Measurements from ENCODE around the gene STAG1.
"Not testable (repeated sequence)": the region's sequence is repeated elsewhere in the genome, so short reads cannot be mapped to it uniquely, and the experiment has no call there.

Gene STAG1

GRCh38 chr3:136505676-136506075 is 246.5 kb downstream of the STAG1 start:
- no peak overlapping the region for H3K4me3 ChIP-seq
- no peaks in the 10 kb centered on the region for H3K4me1 ChIP-seq
- no peaks in the 10 kb centered on the region for H3K9me3 ChIP-seq (replicated peaks in 1 of 11)
- no peak overlapping the region for H3K27ac ChIP-seq
- no peak overlapping the region for H3K4me2 ChIP-seq
- no peak for TF ChIP-seq Cebpa-rat (IDR thresholded peaks at IDR 0.05)
- H3K9ac ChIP-seq, result no peak overlapping the region
- H3K27me3 ChIP-seq, result no peaks in the 10 kb centered on the region
- H3K36me3 ChIP-seq, result peaks cover 20 to 85% (median 36%) of the 10 kb centered on the region in 11 experiments; a peak in 21 of 22 replicates
- no peaks in the 10 kb centered on the region; a peak in 2 of 22 replicates for H4K20me1 ChIP-seq

- Histone ChIP-seq H3K27ac (no peak overlapping the region), H3K9me3 (replicated peaks in 1 of 11) (no peaks in the 10 kb centered on the region), H3K9ac (no peak overlapping the region), H3K36me3 (peaks cover 21 to 85% (median 36%) of the 10 kb centered on the region in 11 experiments; a peak in 21 of 22 replicates), H3K27me3 (no peaks in the 10 kb centered on the region), H4K20me1 (no peaks in the 10 kb centered on the region), H3K4me3 (no peak overlapping the region), H3K4me1 (no peaks in the 10 kb centered on the region), H3K4me2 (no peak overlapping the region)
- TF ChIP-seq Cebpa-rat (IDR thresholded peaks at IDR 0.05), result no peak
Measured at GRCh38 chr3:136503056-136503455, 249.1 kb downstream of the STAG1 start.

GRCh38 chr3:136498919-136499447 is 253.2 kb downstream of the STAG1 start:
- peak in 1 of 11 experiments; percentile 41; a peak in 1 of 22 replicates for TF ChIP-seq Cebpa-rat (IDR thresholded peaks at IDR 0.05)
- H3K4me2 ChIP-seq, result no peak overlapping the region
- no peaks in the 10 kb centered on the region for H3K4me1 ChIP-seq
- H3K9ac ChIP-seq, result no peak overlapping the region
- no peaks in the 10 kb centered on the region for H3K27me3 ChIP-seq
- H4K20me1 ChIP-seq, result no peaks in the 10 kb centered on the region
- peaks cover 35 to 95% (median 59%) of the 10 kb centered on the region in 11 experiments for H3K36me3 ChIP-seq
- no peak overlapping the region for H3K27ac ChIP-seq
- peaks cover 0 to 22% (median 12%) of the 10 kb centered on the region in 11 experiments; a peak in 17 of 22 replicates for H3K9me3 ChIP-seq (replicated peaks in 1 of 11)
- no peak overlapping the region for H3K4me3 ChIP-seq

GRCh38 chr3:136495213-136495612 is 257.0 kb downstream of the STAG1 start:
- no peak overlapping the region for H3K9ac ChIP-seq
- no peaks in the 10 kb centered on the region for H4K20me1 ChIP-seq
- peaks cover 0 to 29% (median 21%) of the 10 kb centered on the region in 11 experiments; a peak in 17 of 22 replicates for H3K9me3 ChIP-seq (replicated peaks in 1 of 11)
- H3K36me3 ChIP-seq, result peaks cover 55 to 94% (median 72%) of the 10 kb centered on the region in 11 experiments
- H3K27me3 ChIP-seq, result no peaks in the 10 kb centered on the region
- H3K27ac ChIP-seq, result no peak overlapping the region
- no peak overlapping the region for H3K4me3 ChIP-seq
- TF ChIP-seq Cebpa-rat (IDR thresholded peaks at IDR 0.05), result no peak
- H3K4me2 ChIP-seq, result no peak overlapping the region
- H3K4me1 ChIP-seq, result no peaks in the 10 kb centered on the region

- Histone ChIP-seq H3K4me1 (no peaks in the 10 kb centered on the region), H3K27ac (no peak overlapping the region), H3K9me3 (replicated peaks in 1 of 11) (peaks cover 14 to 46% (median 38%) of the 10 kb centered on the region in 11 experiments; a peak in 21 of 22 replicates), H4K20me1 (no peaks in the 10 kb centered on the region), H3K4me2 (no peak overlapping the region), H3K9ac (no peak overlapping the region), H3K27me3 (no peaks in the 10 kb centered on the region), H3K4me3 (no peak overlapping the region), H3K36me3 (peaks cover 77 to 98% (median 88%) of the 10 kb centered on the region in 11 experiments)
- TF ChIP-seq Cebpa-rat (IDR thresholded peaks at IDR 0.05), result no peak
Measured at GRCh38 chr3:136490646-136491405, 261.4 kb downstream of the STAG1 start.

GRCh38 chr3:136485777-136486176 is 266.4 kb downstream of the STAG1 start:
- no peaks in the 10 kb centered on the region for H3K27me3 ChIP-seq
- TF ChIP-seq Cebpa-rat (IDR thresholded peaks at IDR 0.05), result no peak
- H3K4me2 ChIP-seq, result no peak overlapping the region
- no peaks in the 10 kb centered on the region for H3K4me1 ChIP-seq
- no peak overlapping the region for H3K27ac ChIP-seq
- H3K9ac ChIP-seq, result no peak overlapping the region
- H3K4me3 ChIP-seq, result no peak overlapping the region
- H3K9me3 ChIP-seq (replicated peaks in 1 of 11), result peaks cover 22 to 36% (median 28%) of the 10 kb centered on the region in 11 experiments
- H4K20me1 ChIP-seq, result no peaks in the 10 kb centered on the region
- peaks cover 39 to 59% (median 49%) of the 10 kb centered on the region in 11 experiments for H3K36me3 ChIP-seq

GRCh38 chr3:136476280-136476679 is 275.9 kb downstream of the STAG1 start:
- H4K20me1 ChIP-seq, result no peaks in the 10 kb centered on the region
- TF ChIP-seq Cebpa-rat (IDR thresholded peaks at IDR 0.05), result peak in 4 of 11 experiments; percentile 49 to 64 (median 62); a peak in 6 of 22 replicates

GRCh38 chr3:136474876-136475275 is 277.3 kb downstream of the STAG1 start:
- H3K4me3 ChIP-seq, H4K20me1 ChIP-seq, H3K4me1 ChIP-seq, H3K27ac ChIP-seq, H3K4me2 ChIP-seq, H3K9ac ChIP-seq, H3K27me3 ChIP-seq: not testable (repeated sequence)
- Histone ChIP-seq H3K36me3 (peaks cover 52 to 75% (median 63%) of the 10 kb centered on the region in 11 experiments), H3K9me3 (replicated peaks in 1 of 11) (peaks cover 12 to 22% (median 18%) of the 10 kb centered on the region in 11 experiments; a peak in 18 of 22 replicates)

More at GRCh38 chr3:136476280-136476679, 275.9 kb downstream of the STAG1 start:
- Histone ChIP-seq H3K36me3 (peaks cover 47 to 67% (median 57%) of the 10 kb centered on the region in 11 experiments), H3K27me3 (no peaks in the 10 kb centered on the region), H3K27ac (no peak overlapping the region), H3K4me3 (no peak overlapping the region), H3K4me1 (peaks cover 0 to 8% (median 0%) of the 10 kb centered on the region in 10 experiments; a peak in 2 of 20 replicates), H3K9me3 (replicated peaks in 1 of 11) (peaks cover 0 to 7% (median 5%) of the 10 kb centered on the region in 11 experiments; a peak in 12 of 22 replicates), H3K4me2 (no peak overlapping the region), H3K9ac (no peak overlapping the region)

- no peaks in the 10 kb centered on the region for H3K27me3 ChIP-seq
- no peak overlapping the region for H3K9ac ChIP-seq
- H3K36me3 ChIP-seq, result peaks cover 52 to 77% (median 63%) of the 10 kb centered on the region in 11 experiments
- TF ChIP-seq Cebpa-rat (IDR thresholded peaks at IDR 0.05), result no peak
- H3K27ac ChIP-seq, result no peak overlapping the region
- H3K4me2 ChIP-seq, result no peak overlapping the region
- H3K9me3 ChIP-seq (replicated peaks in 1 of 11), result peaks cover 14 to 24% (median 21%) of the 10 kb centered on the region in 11 experiments; a peak in 18 of 22 replicates
- no peak overlapping the region for H3K4me3 ChIP-seq
- H4K20me1 ChIP-seq, result no peaks in the 10 kb centered on the region
- peaks cover 0 to 8% (median 0%) of the 10 kb centered on the region in 10 experiments; a peak in 2 of 20 replicates for H3K4me1 ChIP-seq
Measured at GRCh38 chr3:136473716-136474326, 278.4 kb downstream of the STAG1 start.

Data from BLaER1 treated with 17β-estradiol and CSF1 and Interleukin-3, amounts not matched to agents 10 nM and 100 nM (cell line).